ENCODE data around the gene BST1. TPM values are rescaled to one million over a fixed set of nuclear protein-coding genes. Genes with fewer than 3 reads are reported as not detected.

Gene BST1
- total RNA-seq, 3 donors from 2014 or later (not counting 1 experiment from before 2014, with no cell fraction given): 1.8 to 6.4 (median 2.2) TPM

DNA sequence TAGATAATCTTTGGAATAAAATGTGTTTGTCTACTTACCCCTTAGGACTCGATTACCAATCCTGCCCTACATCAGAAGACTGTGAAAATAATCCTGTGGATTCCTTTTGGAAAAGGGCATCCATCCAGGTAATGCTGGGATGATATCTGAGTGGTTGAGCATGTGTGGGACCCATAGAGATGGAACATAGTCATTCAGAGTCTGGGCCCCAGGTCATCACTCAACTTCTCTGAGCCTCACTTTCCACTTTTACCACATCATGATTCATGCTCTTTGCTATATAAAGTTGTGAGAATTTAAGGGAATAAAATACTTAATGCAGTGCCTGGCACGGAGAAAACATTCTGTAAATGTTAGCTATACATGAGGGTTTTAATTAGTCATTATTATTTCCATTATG is 8.9 kb downstream of the BST1 start:
- no peaks in the 10 kb centered on the region for H3K9me3 ChIP-seq (ENCODE audit: control insufficient read depth, insufficient read depth, low read length)
- H3K4me1 Mint-ChIP-seq: peaks cover 6 to 9% of the 10 kb centered on the region in 2 donors
- ATAC-seq: no peak
- no peaks in the 10 kb centered on the region for H3K36me3 ChIP-seq (ENCODE audit: control insufficient read depth, insufficient read depth, low read length)
- H3K4me3 ChIP-seq (ENCODE audit: low read length): no peak overlapping the region
- no peaks in the 10 kb centered on the region for H3K27me3 ChIP-seq (ENCODE audit: control insufficient read depth, insufficient read depth, low read length)
- TF ChIP-seq, protein P1, sequence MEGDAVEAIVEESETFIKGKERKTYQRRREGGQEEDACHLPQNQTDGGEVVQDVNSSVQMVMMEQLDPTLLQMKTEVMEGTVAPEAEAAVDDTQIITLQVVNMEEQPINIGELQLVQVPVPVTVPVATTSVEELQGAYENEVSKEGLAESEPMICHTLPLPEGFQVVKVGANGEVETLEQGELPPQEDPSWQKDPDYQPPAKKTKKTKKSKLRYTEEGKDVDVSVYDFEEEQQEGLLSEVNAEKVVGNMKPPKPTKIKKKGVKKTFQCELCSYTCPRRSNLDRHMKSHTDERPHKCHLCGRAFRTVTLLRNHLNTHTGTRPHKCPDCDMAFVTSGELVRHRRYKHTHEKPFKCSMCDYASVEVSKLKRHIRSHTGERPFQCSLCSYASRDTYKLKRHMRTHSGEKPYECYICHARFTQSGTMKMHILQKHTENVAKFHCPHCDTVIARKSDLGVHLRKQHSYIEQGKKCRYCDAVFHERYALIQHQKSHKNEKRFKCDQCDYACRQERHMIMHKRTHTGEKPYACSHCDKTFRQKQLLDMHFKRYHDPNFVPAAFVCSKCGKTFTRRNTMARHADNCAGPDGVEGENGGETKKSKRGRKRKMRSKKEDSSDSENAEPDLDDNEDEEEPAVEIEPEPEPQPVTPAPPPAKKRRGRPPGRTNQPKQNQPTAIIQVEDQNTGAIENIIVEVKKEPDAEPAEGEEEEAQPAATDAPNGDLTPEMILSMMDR (IDR thresholded peaks at IDR 0.05): no peak
- no peaks in the 10 kb centered on the region for H3K4me1 ChIP-seq (ENCODE audit: control insufficient read depth, insufficient read depth, low read length)
- no CpG with 5 or more reads among the region's 2 CpGs for WGBS (ENCODE audit: insufficient coverage)
- H3K27me3 Mint-ChIP-seq (ENCODE audit: low read depth in 2 of 2): no peaks in the 10 kb centered on the region
- no peaks in the 10 kb centered on the region for H3K9me3 Mint-ChIP-seq
- no peak overlapping the region for H3K27ac ChIP-seq (ENCODE audit: low read length)
- H3K27ac Mint-ChIP-seq: no peak overlapping the region
- no peak overlapping the region for H3K4me3 Mint-ChIP-seq
- intact Hi-C loops (cut with micrococcal nuclease): no loop called here
- H3K36me3 Mint-ChIP-seq: no peaks in the 10 kb centered on the region
- no peak for DNase-seq

DNA sequence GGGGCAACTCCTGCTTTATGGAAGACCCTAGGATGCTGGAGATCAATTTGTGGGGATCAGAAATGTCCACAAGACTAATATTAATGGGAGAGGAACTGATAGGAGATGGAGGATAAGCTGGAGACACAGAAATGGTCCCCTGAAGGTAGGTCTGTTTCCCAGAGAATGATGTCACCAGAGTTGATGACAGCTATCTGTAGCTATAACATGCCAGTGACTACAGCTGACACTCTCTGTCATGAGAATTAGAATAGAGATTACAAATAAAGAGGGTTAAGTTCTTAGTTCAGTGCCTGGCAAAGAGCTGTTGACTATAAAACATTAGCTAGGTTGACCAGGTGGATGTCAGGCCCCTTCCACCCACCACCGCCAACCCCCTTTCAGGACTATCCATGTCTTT is 9.3 kb downstream of the BST1 start:
- H3K36me3 ChIP-seq (ENCODE audit: control insufficient read depth, insufficient read depth, low read length): no peaks in the 10 kb centered on the region
- TF ChIP-seq, protein P1 (IDR thresholded peaks at IDR 0.05): no peak

DNA sequence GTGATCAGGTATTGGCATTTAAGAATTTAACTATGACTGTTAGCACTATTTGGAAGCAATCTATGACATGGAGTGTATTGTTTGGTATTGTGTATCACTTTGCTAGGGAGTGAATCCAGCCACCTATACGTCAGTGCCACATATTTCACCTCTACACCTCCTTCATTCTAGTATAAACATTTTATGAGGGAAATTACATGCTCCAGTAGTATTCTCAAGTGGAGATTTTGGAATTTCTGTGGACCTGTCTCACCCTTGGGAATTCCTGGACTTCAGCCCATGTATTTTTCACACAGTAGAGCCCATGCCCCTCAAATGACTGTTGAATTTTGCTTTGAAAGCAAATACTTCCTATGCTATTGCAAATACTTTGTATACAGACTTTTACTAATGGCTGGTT is 11.3 kb downstream of the BST1 start:
- peaks cover 6 to 9% of the 10 kb centered on the region in 2 donors for H3K4me1 Mint-ChIP-seq
- no peak overlapping the region for H3K4me3 Mint-ChIP-seq
- H3K36me3 Mint-ChIP-seq: no peaks in the 10 kb centered on the region
- WGBS (ENCODE audit: insufficient coverage): no CpG with 5 or more reads among the region's 1 CpG
- intact Hi-C loops (cut with micrococcal nuclease): no loop called here
- no peak for DNase-seq
- Histone ChIP-seq H3K9me3 (ENCODE audit: control insufficient read depth, insufficient read depth, low read length) (no peaks in the 10 kb centered on the region), H3K4me3 (ENCODE audit: low read length) (no peak overlapping the region), H3K36me3 (ENCODE audit: control insufficient read depth, insufficient read depth, low read length) (no peaks in the 10 kb centered on the region), H3K27ac (ENCODE audit: low read length) (no peak overlapping the region), H3K27me3 (ENCODE audit: control insufficient read depth, insufficient read depth, low read length) (no peaks in the 10 kb centered on the region), H3K4me1 (ENCODE audit: control insufficient read depth, insufficient read depth, low read length) (no peaks in the 10 kb centered on the region)
- no peaks in the 10 kb centered on the region for H3K27me3 Mint-ChIP-seq (ENCODE audit: low read depth in 2 of 2)
- ATAC-seq: no peak
- TF ChIP-seq, protein P1 (IDR thresholded peaks at IDR 0.05): no peak
- H3K9me3 Mint-ChIP-seq: no peaks in the 10 kb centered on the region
- no peak overlapping the region for H3K27ac Mint-ChIP-seq

More for the DNA sequence above, 9.3 kb downstream of the BST1 start:
- 100% methylated on average over 1 of the region's 1 CpG for WGBS (ENCODE audit: insufficient coverage)
- no peaks in the 10 kb centered on the region for H3K36me3 Mint-ChIP-seq
- no peak overlapping the region for H3K27ac ChIP-seq (ENCODE audit: low read length)
- no peaks in the 10 kb centered on the region for H3K27me3 ChIP-seq (ENCODE audit: control insufficient read depth, insufficient read depth, low read length)
- no peak overlapping the region for H3K4me3 Mint-ChIP-seq
- no peak overlapping the region for H3K27ac Mint-ChIP-seq
- ATAC-seq (no peak), DNase-seq (no peak)
- intact Hi-C loops (cut with micrococcal nuclease): no loop called here
- no peaks in the 10 kb centered on the region for H3K27me3 Mint-ChIP-seq (ENCODE audit: low read depth in 2 of 2)
- no peak overlapping the region for H3K4me3 ChIP-seq (ENCODE audit: low read length)
- H3K4me1 ChIP-seq (ENCODE audit: control insufficient read depth, insufficient read depth, low read length): no peaks in the 10 kb centered on the region
- H3K9me3 ChIP-seq (ENCODE audit: control insufficient read depth, insufficient read depth, low read length): no peaks in the 10 kb centered on the region
- peaks cover 6 to 9% of the 10 kb centered on the region in 2 donors for H3K4me1 Mint-ChIP-seq
- no peaks in the 10 kb centered on the region for H3K9me3 Mint-ChIP-seq
